Activated T-cell treated with anti-CD3 and anti-CD28 coated beads, Interleukin-2, amount 50 U/mL, for 48 hours (primary cell): ENCODE results near the gene CHST8.
"Not testable (repeated sequence)": the region's sequence is repeated elsewhere in the genome, so short reads cannot be mapped to it uniquely, and the experiment has no call there.

ENCODE experiments used
- DNase-seq, 2 experiments: peaks; one replicate each; pipeline ENCODE4 v3.0.0-alpha.2; 2020

The CHST8 gene

GRCh38 chr19:33646306-33646705 lies 24.6 kb downstream of the CHST8 start:
- no peak for DNase-seq

- no peak for DNase-seq
These were observed 25.4 kb downstream of the CHST8 start for GRCh38 chr19:33647146-33647545.

- DNase-seq, result no peak
These were observed 28.0 kb downstream of the CHST8 start for GRCh38 chr19:33649627-33650305.

GRCh38 chr19:33653684-33654083 lies 31.9 kb downstream of the CHST8 start:
- no peak for DNase-seq

- no peak for DNase-seq
These were observed 33.2 kb downstream of the CHST8 start for GRCh38 chr19:33654840-33655508.

- no peak for DNase-seq
These were observed 38.1 kb downstream of the CHST8 start for GRCh38 chr19:33659835-33660234.

- no peak for DNase-seq
These were observed 38.8 kb downstream of the CHST8 start for GRCh38 chr19:33660410-33661124.

- no peak for DNase-seq
These were observed 39.6 kb downstream of the CHST8 start for GRCh38 chr19:33661336-33661735.

GRCh38 chr19:33662391-33663092 lies 40.8 kb downstream of the CHST8 start:
- no peak for DNase-seq

GRCh38 chr19:33663316-33663715 lies 41.6 kb downstream of the CHST8 start:
- DNase-seq, result not testable (repeated sequence)

GRCh38 chr19:33664744-33665143 lies 43.0 kb downstream of the CHST8 start:
- no peak for DNase-seq

- DNase-seq, result no peak
These were observed 44.2 kb downstream of the CHST8 start for GRCh38 chr19:33665776-33666595.

GRCh38 chr19:33667141-33667650 lies 45.4 kb downstream of the CHST8 start:
- no peak for DNase-seq

- no peak for DNase-seq
These were observed 46.1 kb downstream of the CHST8 start for GRCh38 chr19:33667881-33668280.

- DNase-seq, result no peak
These were observed 47.2 kb downstream of the CHST8 start for GRCh38 chr19:33668968-33669367.

GRCh38 chr19:33669376-33669775 lies 47.6 kb downstream of the CHST8 start:
- DNase-seq, result no peak

GRCh38 chr19:33670398-33670797 lies 48.6 kb downstream of the CHST8 start:
- DNase-seq, result no peak

- no peak for DNase-seq
These were observed 49.5 kb downstream of the CHST8 start for GRCh38 chr19:33671211-33671610.

- DNase-seq, result no peak
These were observed 51.6 kb downstream of the CHST8 start for GRCh38 chr19:33673258-33673875.

GRCh38 chr19:33673996-33674625 lies 52.4 kb downstream of the CHST8 start:
- no peak for DNase-seq
